Loucy (cell line): Measurements from ENCODE around the gene HLA-DRB1.

Experiments used
- EZH2phosphoT487 ChIP-seq: fragments of 200-600 bp; IDR thresholded peaks from 2 replicates; pipeline ENCODE4 v1.6.1; 2018; ENCODE audit warnings: antibody characterized with exemption, mild to moderate bottlenecking, moderate library complexity, borderline replicate concordance
- TF ChIP-seq, protein P1 (sequence below): fragments of 200-600 bp; sonication (generic); conservative IDR thresholded peaks from 2 replicates; pipeline ENCODE4 v1.5.1; 2014; ENCODE audit warnings: mild to moderate bottlenecking, antibody characterized with exemption, low read length

DNA sequence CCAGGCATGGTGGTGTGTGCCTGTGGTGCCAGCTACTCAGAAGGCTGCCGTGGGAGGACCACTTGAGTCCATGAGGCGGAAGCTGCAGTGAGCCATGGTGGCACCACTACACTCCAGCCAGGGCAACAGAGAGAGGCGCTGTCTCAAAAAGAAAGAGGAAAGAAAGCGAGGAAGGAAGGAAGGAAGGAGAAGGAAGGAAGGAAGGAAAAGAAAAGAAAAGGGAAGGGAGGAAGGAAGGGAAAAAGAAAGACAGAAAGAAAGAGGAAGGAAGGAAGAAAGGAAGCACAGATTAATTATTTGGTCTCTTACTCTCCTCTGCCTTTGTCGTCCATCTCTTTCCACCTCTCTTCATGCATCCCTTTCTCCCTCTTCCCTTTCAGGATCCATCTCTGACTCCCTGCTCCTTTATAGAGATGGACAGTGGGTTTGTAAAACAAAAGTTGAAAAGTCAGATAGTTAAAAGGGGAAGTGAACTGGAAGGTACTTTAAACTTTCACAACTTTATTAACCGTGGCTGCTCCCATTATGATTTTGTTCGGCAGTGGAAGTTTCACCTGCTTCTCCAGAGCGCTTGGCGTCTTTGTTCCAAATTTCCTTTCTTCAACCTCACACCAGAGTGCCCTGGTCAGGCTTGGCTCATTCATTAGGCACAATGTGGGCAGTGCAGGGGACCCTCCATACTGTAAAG lies 49.0 kb upstream of the HLA-DRB1 start:
- TF ChIP-seq, protein P1, sequence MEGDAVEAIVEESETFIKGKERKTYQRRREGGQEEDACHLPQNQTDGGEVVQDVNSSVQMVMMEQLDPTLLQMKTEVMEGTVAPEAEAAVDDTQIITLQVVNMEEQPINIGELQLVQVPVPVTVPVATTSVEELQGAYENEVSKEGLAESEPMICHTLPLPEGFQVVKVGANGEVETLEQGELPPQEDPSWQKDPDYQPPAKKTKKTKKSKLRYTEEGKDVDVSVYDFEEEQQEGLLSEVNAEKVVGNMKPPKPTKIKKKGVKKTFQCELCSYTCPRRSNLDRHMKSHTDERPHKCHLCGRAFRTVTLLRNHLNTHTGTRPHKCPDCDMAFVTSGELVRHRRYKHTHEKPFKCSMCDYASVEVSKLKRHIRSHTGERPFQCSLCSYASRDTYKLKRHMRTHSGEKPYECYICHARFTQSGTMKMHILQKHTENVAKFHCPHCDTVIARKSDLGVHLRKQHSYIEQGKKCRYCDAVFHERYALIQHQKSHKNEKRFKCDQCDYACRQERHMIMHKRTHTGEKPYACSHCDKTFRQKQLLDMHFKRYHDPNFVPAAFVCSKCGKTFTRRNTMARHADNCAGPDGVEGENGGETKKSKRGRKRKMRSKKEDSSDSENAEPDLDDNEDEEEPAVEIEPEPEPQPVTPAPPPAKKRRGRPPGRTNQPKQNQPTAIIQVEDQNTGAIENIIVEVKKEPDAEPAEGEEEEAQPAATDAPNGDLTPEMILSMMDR = no peak
- no peak for TF ChIP-seq EZH2phosphoT487
